ENCODE results near the gene TMEM232.

Gene TMEM232

GRCh38 chr5:110510146-110510545 is 216.3 kb downstream of the TMEM232 start:
- no peak for DNase-seq (ENCODE audit: low spot score)
- TF ChIP-seq, protein P1, sequence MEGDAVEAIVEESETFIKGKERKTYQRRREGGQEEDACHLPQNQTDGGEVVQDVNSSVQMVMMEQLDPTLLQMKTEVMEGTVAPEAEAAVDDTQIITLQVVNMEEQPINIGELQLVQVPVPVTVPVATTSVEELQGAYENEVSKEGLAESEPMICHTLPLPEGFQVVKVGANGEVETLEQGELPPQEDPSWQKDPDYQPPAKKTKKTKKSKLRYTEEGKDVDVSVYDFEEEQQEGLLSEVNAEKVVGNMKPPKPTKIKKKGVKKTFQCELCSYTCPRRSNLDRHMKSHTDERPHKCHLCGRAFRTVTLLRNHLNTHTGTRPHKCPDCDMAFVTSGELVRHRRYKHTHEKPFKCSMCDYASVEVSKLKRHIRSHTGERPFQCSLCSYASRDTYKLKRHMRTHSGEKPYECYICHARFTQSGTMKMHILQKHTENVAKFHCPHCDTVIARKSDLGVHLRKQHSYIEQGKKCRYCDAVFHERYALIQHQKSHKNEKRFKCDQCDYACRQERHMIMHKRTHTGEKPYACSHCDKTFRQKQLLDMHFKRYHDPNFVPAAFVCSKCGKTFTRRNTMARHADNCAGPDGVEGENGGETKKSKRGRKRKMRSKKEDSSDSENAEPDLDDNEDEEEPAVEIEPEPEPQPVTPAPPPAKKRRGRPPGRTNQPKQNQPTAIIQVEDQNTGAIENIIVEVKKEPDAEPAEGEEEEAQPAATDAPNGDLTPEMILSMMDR (IDR thresholded peaks at IDR 0.05; ENCODE audit: extremely low read depth, missing control alignments): no peak

DNA sequence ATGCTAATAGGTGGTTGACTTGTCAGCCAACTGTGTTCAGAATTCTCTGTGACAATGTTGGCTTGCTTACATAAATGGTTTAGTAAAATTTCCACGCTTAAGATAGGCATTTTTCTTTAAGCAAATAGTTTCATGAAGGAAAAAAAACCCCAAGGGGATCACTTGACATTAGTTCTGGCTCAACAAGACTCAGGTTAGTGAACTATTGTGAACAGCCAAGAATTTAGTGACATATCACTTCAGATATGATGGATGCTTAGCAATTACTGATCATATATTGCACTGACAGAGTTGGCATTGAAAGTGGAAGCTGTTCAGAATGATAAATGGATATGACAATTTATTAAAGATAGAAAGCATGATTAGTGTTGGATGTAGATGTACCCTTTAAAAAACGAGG is 218.5 kb downstream of the TMEM232 start:
- TF ChIP-seq, protein P1 (IDR thresholded peaks at IDR 0.05; ENCODE audit: extremely low read depth, missing control alignments): no peak
- no peak for DNase-seq (ENCODE audit: low spot score)

GRCh38 chr5:110506378-110506777 is 220.1 kb downstream of the TMEM232 start:
- no peak for DNase-seq (ENCODE audit: low spot score)
- TF ChIP-seq, protein P1 (IDR thresholded peaks at IDR 0.05; ENCODE audit: extremely low read depth, missing control alignments): no peak

DNA sequence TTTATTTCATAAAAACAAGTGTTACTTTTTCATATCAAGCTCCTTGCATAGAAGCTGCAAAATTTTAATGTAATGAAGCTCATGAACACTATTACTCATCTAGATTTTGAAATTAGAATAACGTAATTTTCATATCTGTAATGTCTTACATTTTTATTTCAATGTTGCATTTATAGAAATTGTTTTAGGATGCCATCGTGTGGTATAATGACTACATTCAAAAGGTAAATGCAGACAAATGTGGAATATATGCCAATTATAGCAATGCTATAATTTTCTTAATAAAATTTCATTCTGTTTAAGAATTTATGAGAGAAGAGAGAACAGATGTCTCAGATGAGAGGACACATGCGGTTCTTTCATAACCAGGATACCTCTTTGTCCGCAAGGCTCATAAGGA is 230.2 kb downstream of the TMEM232 start:
- DNase-seq (ENCODE audit: low spot score): no peak
- TF ChIP-seq, protein P1 (IDR thresholded peaks at IDR 0.05; ENCODE audit: extremely low read depth, missing control alignments): no peak

GRCh38 chr5:110492446-110492845 is 234.0 kb downstream of the TMEM232 start:
- TF ChIP-seq, protein P1 (IDR thresholded peaks at IDR 0.05; ENCODE audit: extremely low read depth, missing control alignments): no peak
- no peak for DNase-seq (ENCODE audit: low spot score)

- TF ChIP-seq, protein P1 (IDR thresholded peaks at IDR 0.05; ENCODE audit: extremely low read depth, missing control alignments): no peak
These were observed 247.6 kb downstream of the TMEM232 start for GRCh38 chr5:110478895-110479294.

DNA sequence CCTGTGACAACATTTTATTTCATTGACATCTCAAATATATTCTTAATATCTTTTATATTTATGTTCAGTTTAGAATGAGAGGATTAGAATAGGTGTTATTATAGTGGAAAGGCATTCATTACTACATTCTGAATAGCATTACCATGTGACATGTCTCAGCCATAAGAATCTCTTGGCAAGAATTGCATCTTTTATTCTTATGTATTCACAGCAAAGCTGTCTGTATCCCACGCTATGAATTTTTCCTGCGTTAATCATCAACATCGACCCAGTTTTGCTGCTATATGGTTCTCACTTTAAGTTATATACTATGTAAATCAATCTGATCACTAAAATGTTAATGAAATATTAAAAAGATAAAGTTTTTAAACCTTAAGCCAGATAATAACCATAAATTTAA is 248.6 kb downstream of the TMEM232 start:
- TF ChIP-seq, protein P1 (IDR thresholded peaks at IDR 0.05; ENCODE audit: extremely low read depth, missing control alignments): no peak
- no peak for DNase-seq (ENCODE audit: low spot score)

More at GRCh38 chr5:110478895-110479294, 247.6 kb downstream of the TMEM232 start:
- DNase-seq (ENCODE audit: low spot score): no peak
